OCI-LY1 (cell line): ENCODE measurements around the gene GPR75.

Experiments used
- CTCF ChIP-seq: fragments of 200-600 bp; sonication (generic), shearing (Covaris generic); IDR thresholded peaks from 2 replicates; pipeline ENCODE4 v1.5.1; 2017; ENCODE audit warnings: mild to moderate bottlenecking, antibody characterized with exemption, low read length, moderate library complexity, mixed read lengths
- EZH2 ChIP-seq: fragments of 200-600 bp; sonication (generic), shearing (Covaris generic); IDR thresholded peaks from 2 replicates; pipeline ENCODE4 v1.8.0; 2017; ENCODE audit warnings: borderline replicate concordance, mixed run types, mild to moderate bottlenecking, antibody characterized with exemption, low read length, moderate library complexity, mixed read lengths

- no peak for TF ChIP-seq CTCF
- no peak for TF ChIP-seq EZH2
Observed at GRCh38 chr2:53842891-53843290, 16.9 kb downstream of the GPR75 start.
